GM20431 (cell line): ENCODE results near the gene GALNT18.

Experiments used
- in situ Hi-C: fragments of 300-500 bp; cut with MseI, MboI; formaldehyde crosslinking; loops from one replicate; pipeline ENCODE4 v1.15.0; 2020; ENCODE audit warnings: low sequenced_read_pairs; ENCODE audit not compliant: unreplicated experiment

Gene GALNT18

DNA sequence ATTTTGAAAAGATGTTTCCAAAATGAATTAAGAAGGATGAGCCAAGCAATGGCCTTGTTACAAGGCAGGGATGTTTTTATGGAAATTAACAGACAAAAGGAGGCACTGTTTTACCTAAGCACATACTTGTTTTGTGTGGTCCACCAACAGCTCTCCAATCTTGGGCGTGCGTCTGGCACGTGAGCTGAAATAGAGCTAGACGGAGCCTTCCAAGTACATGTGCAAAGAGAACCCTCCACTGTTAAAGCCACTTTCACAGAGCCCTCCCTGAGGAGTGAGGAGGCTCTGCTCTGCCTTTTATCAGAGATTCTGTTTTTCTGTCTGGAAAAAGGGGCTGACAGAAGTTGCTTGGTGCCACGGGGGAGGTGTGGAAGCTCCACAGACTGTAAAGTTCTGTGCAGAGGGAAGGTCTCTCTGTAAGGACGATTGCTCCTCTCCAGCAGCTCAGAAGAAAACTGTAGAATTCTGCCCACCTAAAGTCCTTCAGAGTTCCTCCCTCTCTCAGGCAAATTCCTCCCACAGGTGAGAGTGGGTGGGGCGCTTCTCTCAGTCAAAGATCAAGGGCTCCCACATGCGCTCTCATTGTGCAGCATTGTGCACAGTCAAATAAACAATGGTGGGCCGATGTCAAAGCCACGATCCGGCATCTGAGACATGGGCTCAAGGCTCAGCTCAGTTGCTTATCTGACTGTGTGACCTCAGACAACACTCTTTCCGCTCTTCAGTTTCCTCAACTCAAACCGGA, 176.2 kb downstream of the GALNT18 start:
- in situ Hi-C loops, result no loop called here

DNA sequence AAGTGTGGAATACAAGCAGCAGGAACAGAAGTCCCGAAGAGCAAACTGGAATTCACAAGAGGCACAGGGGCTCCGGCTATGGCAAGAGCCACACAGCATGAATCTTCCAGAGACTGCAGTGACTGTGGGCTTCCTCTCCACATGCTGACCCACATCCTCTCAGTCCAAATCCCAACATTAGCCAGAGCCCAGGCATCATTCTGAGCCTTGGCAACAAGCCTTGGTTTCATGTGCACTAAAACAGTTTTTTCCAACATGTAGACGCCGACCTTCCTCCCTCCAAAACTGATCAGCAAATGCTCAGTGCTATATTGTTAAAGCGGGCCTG, 177.0 kb downstream of the GALNT18 start:
- in situ Hi-C loops, result no loop called here

DNA sequence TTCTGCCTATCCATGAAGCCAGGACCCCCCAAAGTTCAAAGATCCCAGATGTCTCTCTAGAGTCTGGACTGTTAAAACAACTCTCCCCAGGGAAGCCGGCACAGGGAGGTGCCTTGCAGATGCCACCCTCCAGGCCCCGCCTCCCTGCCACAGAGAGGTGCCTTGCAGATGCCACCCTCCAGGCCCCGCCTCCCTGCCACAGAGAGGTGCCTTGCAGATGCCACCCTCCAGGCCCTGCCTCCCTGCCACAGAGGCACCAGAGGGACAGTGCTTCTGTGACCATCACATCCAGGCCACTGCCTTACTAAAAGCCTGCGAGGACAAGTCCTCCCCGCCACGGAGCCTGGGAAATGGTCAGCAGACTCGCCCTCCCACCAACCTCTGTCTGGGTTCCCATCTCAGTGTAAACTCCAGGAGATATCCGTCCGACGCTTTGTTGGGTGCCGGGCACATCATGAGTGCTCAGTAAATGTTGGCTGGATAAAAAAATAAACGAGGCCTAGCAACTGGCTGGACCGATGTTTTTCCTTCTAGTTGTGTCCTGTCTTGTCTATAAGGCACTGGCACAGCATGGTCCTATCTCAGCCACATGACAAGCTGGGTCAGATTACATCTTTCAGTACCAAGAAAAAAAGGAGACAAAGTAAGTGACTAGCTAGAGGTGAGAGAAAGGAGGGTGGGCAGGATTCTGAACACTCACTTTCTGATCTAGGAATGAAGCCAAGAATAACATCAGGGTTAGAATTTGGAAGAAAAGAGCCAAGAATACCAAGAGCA, 177.6 kb downstream of the GALNT18 start:
- in situ Hi-C loops, result no loop called here

DNA sequence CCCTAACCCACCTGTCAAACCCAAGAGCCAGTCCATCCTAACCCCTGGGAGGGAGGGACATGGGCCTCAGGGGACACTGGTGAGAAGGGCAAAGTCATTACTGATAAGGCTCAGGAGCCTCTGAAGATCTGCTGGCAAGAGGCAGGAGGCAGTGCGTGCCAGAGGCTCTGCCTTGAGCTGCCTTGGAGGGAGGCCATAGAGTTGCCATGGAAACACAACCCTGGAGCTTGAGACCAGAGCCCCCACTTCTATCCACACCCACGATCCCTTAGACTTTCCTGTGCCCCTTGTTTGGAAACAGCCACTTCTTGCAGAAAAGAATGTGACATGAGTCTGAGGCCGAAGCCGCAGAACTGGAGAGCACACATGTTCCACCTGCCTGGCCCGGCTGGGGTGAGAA, 179.0 kb downstream of the GALNT18 start:
- in situ Hi-C loops, result no loop called here

DNA sequence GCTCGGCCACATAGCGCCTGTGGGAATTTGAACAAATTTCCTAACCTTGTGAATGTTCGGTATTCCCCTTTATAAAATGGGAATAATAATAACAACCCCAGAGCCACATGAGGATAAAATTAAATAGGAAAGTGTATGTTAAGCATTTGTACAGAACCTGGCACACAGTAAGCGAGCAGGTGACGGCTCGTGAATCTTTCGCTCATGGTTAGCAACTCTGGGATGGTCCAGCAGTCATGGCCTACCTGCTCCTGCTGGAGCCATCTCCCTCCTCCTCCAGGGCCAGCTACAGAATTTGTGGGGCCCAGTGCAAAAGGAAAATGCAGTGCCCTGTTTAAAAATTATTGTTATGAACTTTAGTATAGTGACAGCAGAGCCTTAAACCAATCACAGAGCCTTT, 180.3 kb downstream of the GALNT18 start:
- in situ Hi-C loops, result no loop called here

DNA sequence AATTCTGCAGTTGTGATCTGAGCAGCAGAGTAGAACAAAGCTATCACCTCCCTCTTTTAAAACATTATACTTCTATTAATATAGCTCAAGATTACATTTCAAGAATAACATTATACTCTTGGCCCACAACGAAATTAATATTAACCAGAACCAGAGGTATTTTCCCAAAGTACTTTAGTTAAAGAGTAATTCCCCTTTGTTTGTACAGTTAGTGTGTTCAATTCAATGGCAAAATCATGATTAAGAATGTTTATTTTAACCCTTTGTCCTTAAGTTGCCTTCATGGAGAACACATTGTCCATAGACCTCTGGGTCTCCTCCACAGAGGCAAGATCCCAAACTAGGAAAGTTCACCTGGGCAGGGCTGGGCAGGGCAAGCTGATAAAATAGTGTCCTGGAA, 180.7 kb downstream of the GALNT18 start:
- in situ Hi-C loops, result no loop called here

DNA sequence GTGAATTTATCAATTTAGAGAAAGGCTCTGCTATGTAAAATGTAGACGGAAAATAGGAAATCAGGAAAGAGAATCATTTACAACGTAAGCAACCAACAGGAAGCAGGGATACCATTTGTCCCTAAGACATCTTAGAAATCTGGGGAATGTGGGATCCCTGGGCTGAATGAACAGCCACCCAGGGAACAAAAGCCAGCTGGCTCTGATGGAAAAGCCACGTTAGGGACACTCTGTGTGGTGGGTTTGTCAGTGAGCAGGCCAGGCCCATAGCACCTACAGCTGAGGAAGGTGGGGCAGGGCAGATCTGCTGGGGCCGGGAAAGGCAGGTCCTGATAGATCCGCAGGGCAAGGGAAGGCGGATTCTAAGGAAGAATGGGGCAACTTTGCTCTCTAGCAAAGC, 181.7 kb downstream of the GALNT18 start:
- in situ Hi-C loops, result no loop called here

DNA sequence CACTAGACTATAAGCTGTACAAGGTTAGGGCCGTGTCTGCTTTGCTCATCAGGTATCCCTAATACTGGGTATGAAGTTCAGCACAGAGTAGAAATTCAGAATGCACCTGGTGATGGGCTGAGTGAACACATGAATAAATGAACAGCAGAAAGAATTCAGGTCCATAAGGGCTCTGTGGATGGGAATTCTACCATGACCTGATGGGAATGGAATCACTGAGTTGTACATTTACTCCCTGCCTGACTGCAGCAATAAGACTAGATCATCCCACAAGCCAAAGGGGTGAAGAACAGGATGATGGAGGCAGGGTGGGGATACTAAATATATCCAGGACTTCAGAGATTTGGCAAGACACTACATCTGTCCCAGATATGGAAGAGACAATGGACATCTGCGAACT, 182.2 kb downstream of the GALNT18 start:
- in situ Hi-C loops, result no loop called here

DNA sequence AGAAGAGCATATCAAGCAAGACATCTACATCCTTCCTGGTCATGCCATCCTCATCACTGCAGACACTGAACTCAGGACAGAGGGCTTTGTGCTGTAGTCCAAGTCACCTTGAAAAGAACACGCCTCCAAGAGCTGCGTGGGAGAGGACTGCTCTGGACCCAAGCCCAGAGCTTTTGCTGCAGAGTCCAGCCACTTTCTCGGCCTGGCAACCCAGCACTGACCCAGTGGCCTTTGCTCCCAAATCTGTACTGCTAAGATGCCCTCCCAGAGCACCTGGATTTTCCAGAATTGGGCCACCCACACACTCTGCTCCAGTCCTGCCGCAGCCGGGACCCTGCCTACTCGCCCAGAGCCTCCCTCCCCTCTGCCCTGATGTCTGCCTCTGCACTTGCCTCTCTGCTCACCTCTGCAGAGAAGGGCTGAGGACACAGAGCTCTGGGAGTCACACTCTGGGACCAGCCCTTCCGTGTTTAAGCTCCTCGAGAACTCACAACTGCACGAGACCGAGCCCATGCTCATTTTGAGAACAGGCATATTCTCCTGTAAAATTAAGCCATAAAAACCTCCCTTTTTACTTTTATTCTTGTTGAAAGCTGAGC, 185.0 kb downstream of the GALNT18 start:
- in situ Hi-C loops, result no loop called here

DNA sequence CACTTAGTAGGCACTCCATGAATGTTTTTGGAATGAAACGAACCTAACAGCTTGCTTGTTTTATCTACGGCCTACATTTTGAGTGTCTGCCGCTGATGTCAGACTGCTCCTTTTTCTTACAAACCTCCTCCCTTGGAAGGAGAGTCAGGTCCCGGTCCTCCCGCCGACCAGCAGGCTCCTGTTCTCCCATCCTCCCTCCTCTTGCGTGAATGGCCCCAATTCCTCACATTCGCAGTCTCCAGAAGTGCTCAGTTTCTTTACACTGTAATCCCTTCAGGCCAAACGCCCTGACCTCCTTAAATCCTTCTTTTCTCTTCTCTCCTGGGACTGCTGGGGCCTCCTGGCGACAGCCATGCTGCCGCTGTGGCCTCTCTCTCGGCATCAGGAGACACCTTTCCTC, 186.2 kb downstream of the GALNT18 start:
- in situ Hi-C loops, result no loop called here

DNA sequence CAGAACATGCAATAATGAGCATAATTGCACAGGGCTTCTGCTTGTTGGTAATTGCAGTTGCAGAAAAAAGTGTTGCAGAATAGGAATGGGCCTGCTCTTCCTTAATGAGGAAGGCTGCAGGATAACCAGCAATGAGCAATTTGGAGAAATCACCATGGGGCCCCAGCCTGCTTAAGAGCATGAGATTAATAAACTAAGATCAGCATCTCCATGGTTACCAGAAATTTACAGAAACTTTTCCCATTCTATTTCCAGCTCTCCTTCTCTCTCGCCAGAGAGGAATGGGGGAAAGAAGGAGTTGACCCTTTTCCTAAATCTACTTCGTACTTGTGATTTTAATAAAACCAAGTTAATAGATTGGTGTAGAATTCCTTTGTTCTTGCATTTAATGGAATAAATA, 187.8 kb downstream of the GALNT18 start:
- in situ Hi-C loops, result no loop called here

DNA sequence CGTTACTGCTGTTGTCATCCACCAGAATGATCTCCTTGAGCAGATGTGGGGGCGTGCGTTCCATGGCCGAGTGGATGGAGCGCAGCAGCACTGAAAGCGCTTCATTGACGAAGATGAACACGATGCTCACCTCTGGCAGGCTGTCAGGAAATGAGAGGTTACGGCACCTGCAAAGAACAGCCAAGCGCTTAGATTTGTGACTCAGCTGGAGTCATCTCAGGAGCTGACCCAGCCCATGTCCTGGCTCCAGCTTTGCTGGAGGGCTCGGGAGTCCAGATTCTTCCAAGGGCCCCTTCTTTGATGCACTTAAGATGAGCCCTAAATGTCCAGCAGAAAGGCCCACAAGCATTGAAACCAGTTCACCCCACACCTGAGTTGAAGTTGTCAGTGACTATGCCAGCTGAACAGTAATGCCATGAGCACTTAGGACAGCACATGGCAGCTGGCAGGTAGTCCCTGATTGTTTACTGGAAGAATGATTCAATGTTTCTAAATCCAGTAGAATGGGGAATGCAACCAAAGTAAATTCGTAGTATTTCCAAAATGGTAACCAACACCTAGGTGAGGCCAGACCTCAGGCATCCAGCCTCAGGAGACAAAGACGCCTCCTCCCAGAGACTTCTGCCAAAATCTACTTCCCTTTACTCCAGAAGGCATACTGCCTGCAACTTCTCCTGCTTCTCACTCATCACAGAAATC, 189.0 kb downstream of the GALNT18 start:
- in situ Hi-C loops, result no loop called here

DNA sequence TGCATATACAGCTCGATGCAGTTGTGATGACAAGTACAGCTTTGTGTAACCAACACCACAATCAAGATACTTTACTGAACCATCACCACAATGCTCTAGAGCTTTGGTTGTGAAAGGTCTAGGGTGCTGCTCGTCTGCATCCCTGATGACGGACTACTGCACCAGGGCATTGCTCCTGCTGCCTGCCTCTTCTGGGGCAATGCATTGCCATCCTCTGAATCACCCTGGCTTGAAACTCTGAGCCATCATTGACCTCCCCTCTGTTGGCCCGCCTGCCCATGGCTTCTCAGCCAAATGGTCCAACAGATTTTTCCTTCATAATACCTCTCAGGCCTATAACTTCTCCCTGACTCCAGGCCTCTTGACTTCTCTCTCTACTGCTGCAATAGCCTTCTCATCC, 191.4 kb downstream of the GALNT18 start:
- in situ Hi-C loops, result no loop called here

DNA sequence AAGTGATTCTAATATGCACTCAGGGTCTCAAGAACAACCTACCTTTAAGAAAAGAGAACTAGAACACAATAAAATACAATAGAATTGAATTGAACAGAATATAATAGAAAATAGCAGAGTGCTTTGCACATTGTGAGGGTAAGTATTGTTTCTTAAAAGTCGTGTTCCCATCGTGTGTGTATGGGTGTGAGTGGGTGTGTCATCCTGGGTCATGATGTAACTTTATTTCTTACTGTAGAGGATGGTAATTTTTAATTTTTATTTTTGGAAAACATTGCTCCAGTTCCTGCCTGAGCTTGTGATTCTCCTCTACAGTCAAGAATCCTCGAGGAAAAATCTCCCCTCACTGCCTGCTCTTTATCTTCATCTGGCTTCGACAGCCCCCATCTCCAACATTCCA, 193.1 kb downstream of the GALNT18 start:
- in situ Hi-C loops, result no loop called here

DNA sequence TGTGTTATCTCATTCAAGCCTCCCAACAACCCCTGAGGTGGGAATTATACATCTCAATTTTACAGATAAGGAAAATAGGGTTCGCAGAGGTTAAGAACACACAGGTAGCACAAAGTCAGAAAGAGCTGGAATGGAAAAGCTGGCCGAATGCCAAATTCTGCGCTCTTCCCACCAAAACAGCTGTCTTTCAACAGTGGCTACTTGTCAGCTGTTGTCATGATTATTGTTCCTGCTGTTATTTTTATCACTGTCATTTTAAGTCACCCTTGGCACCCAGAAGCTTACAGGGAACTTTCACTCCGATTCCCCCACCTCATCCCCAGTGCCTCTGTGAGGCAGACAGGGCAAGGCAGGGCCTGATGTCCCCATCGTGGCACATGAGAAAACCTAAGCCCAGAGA, 194.3 kb downstream of the GALNT18 start:
- in situ Hi-C loops, result no loop called here

DNA sequence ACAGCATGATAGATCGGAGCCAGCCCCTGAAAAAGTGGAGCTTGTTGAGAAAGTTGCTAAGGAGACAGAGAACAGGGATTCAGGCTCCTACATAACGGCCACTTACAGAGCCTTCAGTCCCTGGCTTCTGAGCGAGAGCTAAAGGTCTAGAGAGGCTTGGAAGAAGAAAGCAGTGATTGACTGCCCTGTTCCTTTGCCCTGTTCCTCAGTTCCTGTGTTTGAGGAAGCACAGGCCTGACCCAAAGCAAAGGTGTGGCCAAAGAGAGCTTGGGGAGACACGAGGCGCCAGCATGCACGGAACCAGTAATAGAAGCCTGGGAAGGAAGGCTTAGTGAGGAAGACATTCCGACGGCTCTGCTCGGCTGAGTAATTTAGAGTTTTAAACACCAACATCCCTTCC, 194.7 kb downstream of the GALNT18 start:
- in situ Hi-C loops, result no loop called here

DNA sequence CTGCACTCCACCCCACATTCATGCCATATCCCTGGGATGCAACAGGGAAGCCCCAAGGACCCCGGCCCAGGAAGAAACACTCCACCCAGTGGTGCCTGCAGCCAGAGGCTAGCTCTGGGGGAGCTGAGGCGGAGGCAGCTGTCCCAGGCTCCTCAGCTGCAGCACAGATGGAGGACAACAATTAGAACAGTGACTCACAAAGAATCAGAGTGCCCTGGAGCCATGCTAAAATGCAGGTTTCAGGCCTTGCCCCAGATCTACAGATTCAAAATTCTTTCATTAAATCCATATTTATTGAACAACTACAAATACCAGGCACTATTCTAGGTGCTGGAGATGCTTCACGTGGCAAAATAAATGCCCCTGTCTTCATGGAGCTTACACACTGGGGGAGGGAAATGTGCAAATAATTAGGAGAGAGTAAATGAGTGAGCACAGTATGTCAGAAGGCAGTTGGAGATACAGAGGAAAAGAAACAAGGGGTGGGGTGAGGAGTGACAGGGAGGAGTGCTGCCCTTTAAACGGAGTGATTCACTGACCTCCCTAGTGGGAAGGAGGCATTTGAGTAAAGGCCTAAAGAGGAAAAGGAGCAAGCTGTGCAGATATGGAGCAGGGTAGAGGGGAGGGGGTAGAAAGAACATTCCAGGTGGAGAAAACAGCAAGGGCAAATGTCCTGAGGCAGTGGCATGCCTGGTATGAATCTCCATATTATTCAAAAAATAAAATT, 195.4 kb downstream of the GALNT18 start:
- in situ Hi-C loops, result no loop called here

DNA sequence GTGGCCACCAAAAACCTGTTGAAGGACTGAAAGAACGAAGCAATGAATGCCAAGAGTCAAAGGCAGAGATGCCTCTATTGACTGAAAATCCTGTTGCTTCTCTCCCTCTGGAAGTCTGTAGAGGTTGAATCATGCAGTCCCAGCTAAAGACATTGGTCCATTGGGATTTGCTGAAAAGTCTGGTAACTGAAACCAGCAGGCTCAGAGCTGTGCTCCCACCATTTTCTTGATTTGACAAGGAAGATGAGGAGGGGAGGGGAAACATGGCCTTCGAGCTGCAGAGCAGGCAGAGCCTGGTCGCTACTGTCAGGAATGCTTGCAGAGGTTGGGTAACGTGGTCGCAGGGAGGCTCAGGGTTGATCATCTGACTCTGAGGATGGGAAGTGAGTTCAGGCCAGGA, 196.0 kb downstream of the GALNT18 start:
- in situ Hi-C loops, result no loop called here

DNA sequence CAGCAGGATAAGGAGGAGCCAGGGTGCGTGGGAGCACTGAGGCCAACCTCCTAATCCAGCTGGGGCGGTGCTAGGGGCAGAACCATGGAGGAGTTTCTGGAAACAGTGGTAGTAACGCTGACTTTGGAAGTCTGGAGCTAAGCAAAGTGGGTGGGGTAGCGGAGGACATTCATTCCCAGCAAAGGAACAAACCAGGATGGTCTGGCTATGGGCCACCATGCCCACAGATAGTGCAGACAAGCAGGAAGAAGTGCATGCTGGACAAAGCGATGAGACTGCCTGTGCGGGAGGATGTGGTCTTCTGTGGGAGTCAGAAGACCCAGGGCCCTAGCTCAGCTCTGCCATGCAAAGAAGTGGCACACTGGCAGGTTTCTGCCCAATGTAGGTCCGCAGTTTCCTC, 197.1 kb downstream of the GALNT18 start:
- in situ Hi-C loops, result no loop called here

DNA sequence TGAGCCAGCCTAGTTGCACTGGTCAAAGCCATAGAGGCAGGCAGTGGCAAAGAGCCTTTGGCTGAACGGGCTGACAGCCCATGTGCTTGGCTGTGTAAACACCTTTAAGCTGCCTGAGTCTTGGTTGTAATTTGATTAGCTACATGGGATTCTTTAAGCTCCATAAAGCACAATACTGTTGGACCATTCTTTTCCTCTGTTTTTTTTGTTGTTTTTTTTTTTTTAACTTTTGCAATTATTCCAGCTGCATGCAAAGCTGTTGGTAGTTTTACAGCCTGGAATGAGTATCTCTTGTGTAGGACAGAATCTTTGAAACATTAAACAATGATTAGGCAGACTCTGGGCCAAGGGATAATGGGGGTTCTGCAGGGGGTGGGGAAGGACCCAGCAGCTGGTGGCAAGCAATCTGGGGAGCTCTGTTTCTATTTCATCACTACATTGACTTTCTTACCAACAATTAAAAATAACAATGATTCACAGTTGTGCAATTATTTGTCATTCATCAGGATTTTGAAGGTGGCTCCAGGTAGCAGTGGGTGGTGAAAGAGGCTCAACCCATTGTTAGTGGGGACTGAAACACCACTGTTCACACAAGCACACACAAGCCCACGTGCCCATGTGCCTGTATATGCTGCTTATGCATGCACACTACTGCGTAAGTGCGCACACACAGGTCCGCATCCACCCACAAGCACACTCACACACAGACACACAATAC, 199.2 kb downstream of the GALNT18 start:
- in situ Hi-C loops, result no loop called here
